OCI-LY7 (cell line): ENCODE measurements around the gene NPAS2. TPM values are rescaled to one million over a fixed set of nuclear protein-coding genes. Genes with fewer than 3 reads are reported as not detected.

Experiments used
- BruUV-seq: library from RNA; stranded (reverse); fragments of 400-500 nt; replicated peaks from 2 replicates; lab custom pipeline; 2021; lab: Mats Ljungman, UMichigan
- CTCF ChIA-PET: fragments of 300-600 bp; sonication (Branson Sonifier 250); formaldehyde crosslinking; loops from one replicate; lab custom pipeline; 2022; ENCODE audit warnings: antibody characterized with exemption; ENCODE audit not compliant: unreplicated experiment; lab: Charles Lee
- POLR2A ChIA-PET: fragments of 300-600 bp; sonication (Branson Sonifier 250); formaldehyde crosslinking; loops from one replicate; lab custom pipeline; 2022; ENCODE audit warnings: antibody characterized with exemption; lab: Charles Lee
- DNase-seq: peaks from one replicate; pipeline ENCODE4 v3.0.0-alpha.2; 2015; ENCODE audit warnings: low spot score
- H2AFZ ChIP-seq: fragments of 200-600 bp; sonication (generic), shearing (Covaris generic); 2 replicates; pipeline ENCODE4 v1.6.1; 2014; ENCODE audit warnings: mild to moderate bottlenecking, antibody characterized with exemption, low read length, moderate library complexity
- H3K27ac ChIP-seq: fragments of 200-600 bp; sonication (generic); 2 replicates; pipeline ENCODE4 v1.5.1; 2014; ENCODE audit warnings: mixed run types, low read depth, mild to moderate bottlenecking, moderate library complexity, low read length, inconsistent platforms; ENCODE audit not compliant: poor library complexity, severe bottlenecking
- H3K36me3 ChIP-seq: fragments of 200-600 bp; sonication (generic); 2 replicates; pipeline ENCODE4 v1.6.1; 2014; ENCODE audit warnings: mild to moderate bottlenecking, antibody characterized with exemption, low read length, moderate library complexity, mixed read lengths; ENCODE audit not compliant: insufficient read depth
- H3K4me1 ChIP-seq: fragments of 200-600 bp; sonication (generic); 2 replicates; pipeline ENCODE4 v1.5.1; 2014; ENCODE audit warnings: mild to moderate bottlenecking, low read length; ENCODE audit not compliant: insufficient read depth, poor library complexity, severe bottlenecking
- H3K4me2 ChIP-seq: fragments of 200-600 bp; sonication (generic); 2 replicates; pipeline ENCODE4 v1.6.1; 2014; ENCODE audit warnings: mild to moderate bottlenecking, low read length
- H3K4me3 ChIP-seq: fragments of 200-600 bp; sonication (generic); 2 replicates; pipeline ENCODE4 v1.5.1; 2014; ENCODE audit warnings: mild to moderate bottlenecking, low read depth, low read length; ENCODE audit not compliant: poor library complexity, severe bottlenecking
- H3K79me2 ChIP-seq: fragments of 200-600 bp; sonication (generic); 2 replicates; pipeline ENCODE4 v1.6.1; 2016; ENCODE audit warnings: low read depth, mild to moderate bottlenecking, low read length, moderate library complexity, mixed read lengths; ENCODE audit not compliant: insufficient read depth
- H3K9me2 ChIP-seq: fragments of 200-600 bp; sonication (generic); 2 replicates; pipeline ENCODE4 v1.6.1; 2016; ENCODE audit warnings: mild to moderate bottlenecking, low read length, mixed read lengths; ENCODE audit not compliant: insufficient read depth
- H3K9me3 ChIP-seq: fragments of 200-600 bp; sonication (generic); 2 replicates; pipeline ENCODE4 v1.6.1; 2014; ENCODE audit warnings: mild to moderate bottlenecking, mixed run types, low read length, mixed read lengths
- H4K20me1 ChIP-seq: fragments of 200-600 bp; sonication (generic); 2 replicates; pipeline ENCODE4 v1.6.1; 2014; ENCODE audit warnings: mild to moderate bottlenecking, antibody characterized with exemption, low read length, moderate library complexity, mixed read lengths; ENCODE audit not compliant: insufficient read depth
- CTCF ChIP-seq: fragments of 200-600 bp; sonication (generic); conservative IDR thresholded peaks from 2 replicates; pipeline ENCODE4 v1.5.1; 2014; ENCODE audit warnings: mild to moderate bottlenecking, antibody characterized with exemption, low read length, moderate library complexity, mixed read lengths
- EZH2phosphoT487 ChIP-seq: fragments of 200-600 bp; sonication (generic); IDR thresholded peaks from 2 replicates; pipeline ENCODE4 v1.6.1; 2018; ENCODE audit warnings: low read depth, borderline replicate concordance, mild to moderate bottlenecking, mixed run types, antibody characterized with exemption, low read length, moderate library complexity, mixed read lengths
- intact Hi-C: fragments of 100-400 bp; cut with micrococcal nuclease; formaldehyde crosslinking; loops from one replicate; pipeline ENCODE4 v1.10.0; 2022; ENCODE audit not compliant: unreplicated experiment
- total RNA-seq, 2 experiments: library from RNA; depleted of rRNA in 1 of 2; stranded (reverse); fragments of >200 nt in 1 of 2; shearing (Covaris generic) in 1 of 2; gene quantifications; 2 replicates each; pipeline ENCODE4 v1.2.3, GENCODE V29; 2014 to 2022

NPAS2 gene
- total RNA-seq, 2 experiments from 2014 or later: not detected

GRCh38 chr2:101022221-101022620 lies 202.3 kb downstream of the NPAS2 start:
- TF ChIP-seq EZH2phosphoT487: no peak
- no peak for TF ChIP-seq CTCF
- CTCF ChIA-PET: no interaction called here
- no peaks in the 10 kb centered on the region for H3K9me3 ChIP-seq

GRCh38 chr2:101023327-101024107 lies 203.6 kb downstream of the NPAS2 start:
- Histone ChIP-seq H3K9me3 (no peaks in the 10 kb centered on the region), H3K4me1 (no peaks in the 10 kb centered on the region), H4K20me1 (no peaks in the 10 kb centered on the region), H2AFZ (no peak overlapping the region), H3K4me2 (no peak overlapping the region), H3K27ac (no peak overlapping the region), H3K4me3 (no peak overlapping the region), H3K36me3 (peaks cover 19% of the 10 kb centered on the region), H3K9me2 (no peaks in the 10 kb centered on the region), H3K79me2 (no peaks in the 10 kb centered on the region)
- intact Hi-C loops: no loop called here
- TF ChIP-seq CTCF (no peak), EZH2phosphoT487 (no peak)
- ChIA-PET CTCF (no interaction called here), POLR2A (no interaction called here)
- no TSS peak for BruUV-seq
- no peak for DNase-seq

More at GRCh38 chr2:101022221-101022620, 202.3 kb downstream of the NPAS2 start:
- POLR2A ChIA-PET: interaction anchor here (0.6 to 1.0 kb wide), 2 partner anchors 16 to 1077 kb away, joined by 3 to 4 read pairs; no protein-coding TSS in a partner anchor
- H2AFZ ChIP-seq: no peak overlapping the region
- H4K20me1 ChIP-seq: no peaks in the 10 kb centered on the region
- intact Hi-C loops: no loop called here
- H3K36me3 ChIP-seq: peaks cover 19% of the 10 kb centered on the region
- no peak overlapping the region for H3K4me3 ChIP-seq
- H3K4me2 ChIP-seq: no peak overlapping the region
- no peak for DNase-seq
- no peaks in the 10 kb centered on the region for H3K4me1 ChIP-seq
- no TSS peak for BruUV-seq
- H3K79me2 ChIP-seq: no peaks in the 10 kb centered on the region
- H3K9me2 ChIP-seq: no peaks in the 10 kb centered on the region
- H3K27ac ChIP-seq: no peak overlapping the region

- Histone ChIP-seq H3K36me3 (peaks cover 5% of the 10 kb centered on the region; the same call in 1 of the 2 replicates), H3K27ac (no peak overlapping the region), H3K4me3 (no peak overlapping the region), H4K20me1 (no peaks in the 10 kb centered on the region), H3K4me1 (no peaks in the 10 kb centered on the region), H2AFZ (no peak overlapping the region), H3K9me2 (no peaks in the 10 kb centered on the region), H3K9me3 (no peaks in the 10 kb centered on the region), H3K4me2 (no peak overlapping the region), H3K79me2 (no peaks in the 10 kb centered on the region)
- BruUV-seq: no TSS peak
- DNase-seq: no peak
- ChIA-PET CTCF (no interaction called here), POLR2A (interaction anchor here (1.0 kb wide), 1 partner anchor 12 kb away, joined by 3 read pairs; no protein-coding TSS in a partner anchor)
- intact Hi-C loops: no loop called here
- TF ChIP-seq CTCF (no peak), EZH2phosphoT487 (no peak)
These were observed 205.6 kb downstream of the NPAS2 start for GRCh38 chr2:101025561-101025960.
